Gastrocnemius medialis (tissue), 4 donors: ENCODE results near the gene ERCC4.

ENCODE experiments used
- CTCF ChIP-seq, 5 experiments: fragments of 450-650 bp in 3 of 5; fragments of 200-600 bp in 2 of 5; sonication (generic) in 2 of 5; IDR thresholded peaks in 4 of 5; conservative IDR thresholded peaks in 1 of 5; 1 replicate in 4 of 5; 2 replicates in 1 of 5; pipeline ENCODE4 v1.5.1; 2016 to 2019; ENCODE audit warnings: antibody characterized with exemption in 5 of 5, mild to moderate bottlenecking in 3 of 5, moderate library complexity in 3 of 5
- POLR2A ChIP-seq, 2 donors: fragments of 450-650 bp; IDR thresholded peaks; one replicate each; pipeline ENCODE4 v1.6.1; 2017; ENCODE audit warnings: antibody characterized with exemption in 2 of 2, mild to moderate bottlenecking in 2 of 2, moderate library complexity in 2 of 2

GRCh38 chr16:13907431-13907830 lies 12.5 kb upstream of the ERCC4 start:
- TF ChIP-seq POLR2A (IDR thresholded peaks at IDR 0.05) = no peak
- TF ChIP-seq CTCF (IDR thresholded peaks at IDR 0.05 in 4 of 5, conservative IDR thresholded peaks at IDR 0.05 in 1 of 5) = no peak
